GM10248 (cell line): Measurements from ENCODE around the gene STK38.
"Not testable (repeated sequence)": the region's sequence is repeated elsewhere in the genome, so short reads cannot be mapped to it uniquely, and the experiment has no call there.

Source experiments
- CTCF ChIA-PET: fragments of 300-600 bp; sonication (Branson Sonifier 250); formaldehyde crosslinking; extraction: SDS; loops from one replicate; lab custom pipeline; 2021; ENCODE audit warnings: antibody characterized with exemption; lab: Yijun Ruan, JAX
- POLR2A ChIA-PET: fragments of 350-650 bp; sonication (Branson Sonifier 250); formaldehyde crosslinking; extraction: SDS; loops from one replicate; lab custom pipeline; 2020; ENCODE audit warnings: antibody characterized with exemption; lab: Yijun Ruan, JAX
- DNase-seq: peaks from one replicate; pipeline ENCODE4 v3.0.0; 2012; ENCODE audit errors: extremely low spot score
- CTCF ChIP-seq: IDR thresholded peaks from 2 replicates; pipeline ENCODE4 v1.5.1; 2012; ENCODE audit warnings: mild to moderate bottlenecking, low read depth; ENCODE audit errors: extremely low read depth, missing control alignments, control extremely low read depth

Gene STK38

GRCh38 chr6:36460916-36461315 is 86.4 kb downstream of the STK38 start:
- TF ChIP-seq CTCF = no peak
- no peak for DNase-seq
- ChIA-PET CTCF (no interaction called here), POLR2A (no interaction called here)

GRCh38 chr6:36459501-36459900 is 87.8 kb downstream of the STK38 start:
- ChIA-PET POLR2A (no interaction called here), CTCF (interaction anchor here (1.0 to 1.5 kb wide), 5 partner anchors 9 to 48 kb away, joined by 3 to 6 read pairs (median 3); no protein-coding TSS in a partner anchor)
- no peak for DNase-seq
- TF ChIP-seq CTCF = no peak

GRCh38 chr6:36455486-36456027 is 91.7 kb downstream of the STK38 start:
- CTCF ChIA-PET = no interaction called here
- DNase-seq = no peak
- no peak for TF ChIP-seq CTCF
- POLR2A ChIA-PET = no interaction called here

GRCh38 chr6:36452897-36453296 is 94.4 kb downstream of the STK38 start:
- DNase-seq = not testable (repeated sequence)
- ChIA-PET CTCF (interaction anchor here (0.8 to 1.4 kb wide), 2 partner anchors 10 to 332 kb away, joined by 3 read pairs; no protein-coding TSS in a partner anchor), POLR2A (interaction anchor here (0.7 to 1.0 kb wide), 2 partner anchors 52 to 141 kb away, joined by 5 to 8 read pairs; partner anchors contain the start of gene SRSF3)

- POLR2A ChIA-PET = not testable (repeated sequence)
- CTCF ChIA-PET = interaction anchor here (1.2 to 2.0 kb wide), 2 partner anchors 9 to 13 kb away, joined by 4 to 10 read pairs; no protein-coding TSS in a partner anchor
These were observed 98.1 kb downstream of the STK38 start for GRCh38 chr6:36449173-36449572.

GRCh38 chr6:36445621-36446020 is 101.7 kb downstream of the STK38 start:
- POLR2A ChIA-PET = no interaction called here
- CTCF ChIA-PET = interaction anchor here (1.2 to 2.4 kb wide), 2 partner anchors 13 to 22 kb away, joined by 3 to 7 read pairs; no protein-coding TSS in a partner anchor

More at GRCh38 chr6:36449173-36449572, 98.1 kb downstream of the STK38 start:
- not testable (repeated sequence) for DNase-seq

GRCh38 chr6:36444470-36444869 is 102.8 kb downstream of the STK38 start:
- POLR2A ChIA-PET = no interaction called here
- CTCF ChIA-PET = interaction anchor here (1.3 to 2.4 kb wide), 3 partner anchors 16 to 21 kb away, joined by 3 to 7 read pairs (median 7); no protein-coding TSS in a partner anchor
- DNase-seq = no peak
- no peak for TF ChIP-seq CTCF

More at GRCh38 chr6:36445621-36446020, 101.7 kb downstream of the STK38 start:
- no peak for DNase-seq
- no peak for TF ChIP-seq CTCF
